NCI-H1694 (cell line): ENCODE data around the gene ATP1A4.
A peak's percentile ranks its signal among the peaks of the same experiment; 100 is the strongest.
"Not testable (repeated sequence)": the region's sequence is repeated elsewhere in the genome, so short reads cannot be mapped to it uniquely, and the experiment has no call there.

Source experiments
- DNase-seq: peaks from one replicate; lab custom pipeline; 2025; lab: John Stamatoyannopoulos, UW

The ATP1A4 gene

GRCh38 chr1:160123726-160124125, 27.7 kb upstream of the ATP1A4 start:
- no peak for DNase-seq

- no peak for DNase-seq
Observed at GRCh38 chr1:160124705-160125478, 26.5 kb upstream of the ATP1A4 start.

- no peak for DNase-seq
Observed at GRCh38 chr1:160125746-160126145, 25.7 kb upstream of the ATP1A4 start.

- not testable (repeated sequence) for DNase-seq
Observed at GRCh38 chr1:160126342-160126741, 25.1 kb upstream of the ATP1A4 start.

- DNase-seq, result no peak
Observed at GRCh38 chr1:160127381-160127780, 24.0 kb upstream of the ATP1A4 start.

GRCh38 chr1:160127865-160128523, 23.4 kb upstream of the ATP1A4 start:
- DNase-seq, result no peak

GRCh38 chr1:160128636-160129035, 22.8 kb upstream of the ATP1A4 start:
- no peak for DNase-seq

GRCh38 chr1:160129046-160129445, 22.4 kb upstream of the ATP1A4 start:
- no peak for DNase-seq

- DNase-seq, result no peak
Observed at GRCh38 chr1:160129558-160129957, 21.8 kb upstream of the ATP1A4 start.

- no peak for DNase-seq
Observed at GRCh38 chr1:160129966-160130365, 21.4 kb upstream of the ATP1A4 start.

- DNase-seq, result no peak
Observed at GRCh38 chr1:160130486-160130885, 20.9 kb upstream of the ATP1A4 start.

- DNase-seq, result no peak
Observed at GRCh38 chr1:160130939-160131338, 20.5 kb upstream of the ATP1A4 start.

- DNase-seq, result no peak
Observed at GRCh38 chr1:160131803-160132565, 19.4 kb upstream of the ATP1A4 start.

GRCh38 chr1:160133990-160134770, 17.2 kb upstream of the ATP1A4 start:
- DNase-seq, result no peak

- no peak for DNase-seq
Observed at GRCh38 chr1:160134791-160135572, 16.4 kb upstream of the ATP1A4 start.

GRCh38 chr1:160136121-160136925, 15.1 kb upstream of the ATP1A4 start:
- no peak for DNase-seq

- DNase-seq, result no peak
Observed at GRCh38 chr1:160136926-160137200, 14.5 kb upstream of the ATP1A4 start.

GRCh38 chr1:160137216-160137862, 14.1 kb upstream of the ATP1A4 start:
- peak; percentile 96 for DNase-seq

- no peak for DNase-seq
Observed at GRCh38 chr1:160139840-160140239, 11.6 kb upstream of the ATP1A4 start.

- no peak for DNase-seq
Observed at GRCh38 chr1:160143695-160144094, 7.7 kb upstream of the ATP1A4 start.
